GM12873 (cell line): ENCODE measurements around the gene PHACTR3.

ENCODE experiments used
- CTCF ChIP-seq: IDR thresholded peaks from 2 replicates; pipeline ENCODE4 v1.5.1; 2012; ENCODE audit warnings: low read depth, mild to moderate bottlenecking, moderate library complexity, low read length, control low read depth; ENCODE audit not compliant: insufficient read depth; ENCODE audit errors: missing control alignments

Gene PHACTR3

GRCh38 chr20:59688356-59688755, 84.0 kb downstream of the PHACTR3 start:
- TF ChIP-seq CTCF = no peak

- TF ChIP-seq CTCF = no peak
These were observed 84.7 kb downstream of the PHACTR3 start for GRCh38 chr20:59688999-59689398.

- TF ChIP-seq CTCF = no peak
These were observed 85.8 kb downstream of the PHACTR3 start for GRCh38 chr20:59690101-59690500.

GRCh38 chr20:59690976-59691375, 86.6 kb downstream of the PHACTR3 start:
- TF ChIP-seq CTCF = no peak

- no peak for TF ChIP-seq CTCF
These were observed 87.8 kb downstream of the PHACTR3 start for GRCh38 chr20:59692139-59692538.

GRCh38 chr20:59693587-59693986, 89.2 kb downstream of the PHACTR3 start:
- TF ChIP-seq CTCF = no peak

GRCh38 chr20:59696476-59696875, 92.1 kb downstream of the PHACTR3 start:
- no peak for TF ChIP-seq CTCF
